ENCODE data around the gene FITM1. TPM values are rescaled to one million over a fixed set of nuclear protein-coding genes. Genes with fewer than 3 reads are reported as not detected.

The FITM1 gene
- total and polyA plus RNA-seq, 11 donors = 43.3 to 276 (median 107) TPM

DNA sequence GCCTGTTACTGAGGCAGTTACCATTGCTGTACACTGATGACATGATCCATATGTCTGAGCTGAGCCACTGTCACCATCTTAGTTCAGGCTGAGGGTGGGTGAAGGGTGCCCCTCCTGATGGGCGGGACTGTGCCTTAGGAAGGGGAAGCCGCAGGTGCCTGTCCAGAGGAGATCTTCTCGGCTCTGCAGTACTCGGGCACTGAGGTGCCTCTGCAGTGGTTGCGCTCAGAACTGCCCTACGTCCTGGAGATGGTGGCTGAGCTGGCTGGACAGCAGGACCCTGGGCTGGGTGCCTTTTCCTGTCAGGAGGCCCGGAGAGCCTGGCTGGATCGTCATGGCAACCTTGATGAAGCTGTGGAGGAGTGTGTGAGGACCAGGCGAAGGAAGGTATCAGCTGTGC is 20.5 kb downstream of the FITM1 start:
- intact Hi-C loops (cut with DNase I) = loop anchor here in 1 of 10 donors (10.0 kb wide), 1 partner anchor 86 kb away; no protein-coding TSS in a partner anchor
- TF ChIP-seq, protein P1, sequence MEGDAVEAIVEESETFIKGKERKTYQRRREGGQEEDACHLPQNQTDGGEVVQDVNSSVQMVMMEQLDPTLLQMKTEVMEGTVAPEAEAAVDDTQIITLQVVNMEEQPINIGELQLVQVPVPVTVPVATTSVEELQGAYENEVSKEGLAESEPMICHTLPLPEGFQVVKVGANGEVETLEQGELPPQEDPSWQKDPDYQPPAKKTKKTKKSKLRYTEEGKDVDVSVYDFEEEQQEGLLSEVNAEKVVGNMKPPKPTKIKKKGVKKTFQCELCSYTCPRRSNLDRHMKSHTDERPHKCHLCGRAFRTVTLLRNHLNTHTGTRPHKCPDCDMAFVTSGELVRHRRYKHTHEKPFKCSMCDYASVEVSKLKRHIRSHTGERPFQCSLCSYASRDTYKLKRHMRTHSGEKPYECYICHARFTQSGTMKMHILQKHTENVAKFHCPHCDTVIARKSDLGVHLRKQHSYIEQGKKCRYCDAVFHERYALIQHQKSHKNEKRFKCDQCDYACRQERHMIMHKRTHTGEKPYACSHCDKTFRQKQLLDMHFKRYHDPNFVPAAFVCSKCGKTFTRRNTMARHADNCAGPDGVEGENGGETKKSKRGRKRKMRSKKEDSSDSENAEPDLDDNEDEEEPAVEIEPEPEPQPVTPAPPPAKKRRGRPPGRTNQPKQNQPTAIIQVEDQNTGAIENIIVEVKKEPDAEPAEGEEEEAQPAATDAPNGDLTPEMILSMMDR (IDR thresholded peaks at IDR 0.05) = no peak
- TF ChIP-seq POLR2A (IDR thresholded peaks at IDR 0.05) = no peak
- ATAC-seq (no peak), DNase-seq (peak in 1 of 5 donors; percentile 57)
- Histone ChIP-seq H3K9me3 (no peaks in the 10 kb centered on the region), H3K27me3 (no peaks in the 10 kb centered on the region), H3K27ac (no peak overlapping the region), H3K4me3 (no peak overlapping the region), H3K4me1 (peaks cover 6 to 22% (median 14%) of the 10 kb centered on the region in 12 donors), H3K36me3 (peaks cover 3 to 76% (median 70%) of the 10 kb centered on the region in 9 donors)
- 83 to 90% (median 87%) methylated on average over 5 to 9 of the region's 9 CpGs for WGBS, 4 donors

DNA sequence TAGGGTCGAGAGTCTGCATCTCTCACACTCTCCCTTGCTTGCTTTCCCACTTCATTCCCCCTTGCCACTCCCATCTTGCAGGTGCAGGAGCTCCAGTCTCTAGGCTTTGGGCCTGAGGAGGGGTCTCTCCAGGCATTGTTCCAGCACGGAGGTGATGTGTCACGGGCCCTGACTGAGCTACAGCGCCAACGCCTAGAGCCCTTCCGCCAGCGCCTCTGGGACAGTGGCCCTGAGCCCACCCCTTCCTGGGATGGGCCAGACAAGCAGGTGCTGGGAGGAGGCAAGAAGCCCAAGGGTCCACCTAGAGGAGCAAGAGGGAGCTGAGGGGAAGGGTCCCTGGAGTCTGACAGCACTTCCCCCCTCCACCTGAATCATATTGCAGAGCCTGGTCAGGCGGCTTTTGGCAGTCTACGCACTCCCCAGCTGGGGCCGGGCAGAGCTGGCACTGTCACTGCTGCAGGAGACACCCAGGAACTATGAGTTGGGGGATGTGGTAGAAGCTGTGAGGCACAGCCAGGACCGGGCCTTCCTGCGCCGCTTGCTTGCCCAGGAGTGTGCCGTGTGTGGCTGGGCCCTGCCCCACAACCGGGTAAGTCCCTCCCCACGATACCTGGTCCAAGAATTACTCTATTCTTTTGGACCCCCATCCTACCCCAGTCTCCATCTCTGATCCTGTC is 21.1 kb downstream of the FITM1 start:
- Histone ChIP-seq H3K4me1 (peaks cover 6 to 20% (median 13%) of the 10 kb centered on the region in 12 donors), H3K9me3 (no peaks in the 10 kb centered on the region), H3K27me3 (no peaks in the 10 kb centered on the region), H3K36me3 (peaks cover 3 to 82% (median 76%) of the 10 kb centered on the region in 9 donors), H3K27ac (no peak overlapping the region), H3K4me3 (no peak overlapping the region)
- DNase-seq = no peak
- ATAC-seq = no peak
- WGBS, 4 donors = 92 to 94% (median 93%) methylated on average over 15 to 16 of the region's 16 CpGs
- TF ChIP-seq, protein P1 (IDR thresholded peaks at IDR 0.05) = no peak
- TF ChIP-seq POLR2A (IDR thresholded peaks at IDR 0.05) = no peak
- intact Hi-C loops (cut with DNase I) = loop anchor here in 1 of 10 donors (10.0 kb wide), 1 partner anchor 87 kb away; no protein-coding TSS in a partner anchor

DNA sequence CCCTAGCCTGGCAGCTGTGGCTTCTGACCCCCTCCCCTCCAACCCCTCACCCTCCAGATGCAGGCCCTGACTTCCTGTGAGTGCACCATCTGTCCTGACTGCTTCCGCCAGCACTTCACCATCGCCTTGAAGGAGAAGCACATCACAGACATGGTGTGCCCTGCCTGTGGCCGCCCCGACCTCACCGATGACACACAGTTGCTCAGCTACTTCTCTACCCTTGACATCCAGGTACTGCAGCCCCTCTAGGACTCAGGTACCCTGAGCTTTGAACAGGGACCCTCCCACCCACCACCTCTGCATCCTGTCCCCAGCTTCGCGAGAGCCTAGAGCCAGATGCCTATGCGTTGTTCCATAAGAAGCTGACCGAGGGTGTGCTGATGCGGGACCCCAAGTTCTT is 24.6 kb downstream of the FITM1 start:
- Histone ChIP-seq H3K4me1 (peaks cover 0 to 1% (median 0%) of the 10 kb centered on the region in 12 donors), H3K4me3 (no peak overlapping the region), H3K27ac (no peak overlapping the region), H3K36me3 (peaks cover 5 to 98% (median 93%) of the 10 kb centered on the region in 9 donors), H3K27me3 (no peaks in the 10 kb centered on the region), H3K9me3 (no peaks in the 10 kb centered on the region)
- intact Hi-C loops (cut with DNase I) = loop anchor here in 1 of 10 donors (10.0 kb wide), 1 partner anchor 90 kb away; no protein-coding TSS in a partner anchor
- WGBS, 4 donors = 95 to 99% (median 96%) methylated on average over 8 to 10 of the region's 10 CpGs
- no peak for TF ChIP-seq POLR2A (IDR thresholded peaks at IDR 0.05)
- TF ChIP-seq, protein P1 (IDR thresholded peaks at IDR 0.05) = no peak
- ATAC-seq (no peak), DNase-seq (peak in 2 of 5 donors; percentile 16 to 34)

DNA sequence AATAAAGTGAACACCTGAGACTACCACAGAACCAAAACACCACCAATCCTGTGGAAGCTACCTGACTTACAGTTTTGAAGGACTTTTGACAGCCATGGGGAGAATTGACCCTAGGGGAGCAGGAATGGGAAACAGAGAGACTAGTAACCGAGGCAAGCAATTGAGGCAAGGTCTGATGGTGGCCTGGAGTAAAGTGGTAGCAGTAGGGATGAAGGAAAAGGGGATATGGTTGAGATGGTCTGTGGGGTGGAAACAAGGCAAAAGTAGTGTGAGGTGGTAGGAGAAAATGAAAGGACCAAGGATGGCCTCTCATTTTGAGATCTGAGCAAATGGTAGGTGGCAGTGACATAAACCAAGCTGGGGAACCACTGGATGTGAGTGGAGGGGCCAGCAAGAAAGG is 26.4 kb downstream of the FITM1 start:
- peaks cover 0 to 15% (median 6%) of the 10 kb centered on the region in 12 donors for H3K4me1 ChIP-seq
- H3K27ac ChIP-seq = no peak overlapping the region
- intact Hi-C loops (cut with DNase I) = loop anchor here in 1 of 10 donors (10.0 kb wide), 1 partner anchor 92 kb away; no protein-coding TSS in a partner anchor
- no peak for ATAC-seq
- DNase-seq = no peak
- TF ChIP-seq, protein P1 (IDR thresholded peaks at IDR 0.05) = no peak
- TF ChIP-seq POLR2A (IDR thresholded peaks at IDR 0.05) = no peak
- 90 to 95% (median 94%) methylated on average over 1 of the region's 1 CpG for WGBS, 4 donors
- peaks cover 5 to 87% (median 81%) of the 10 kb centered on the region in 9 donors for H3K36me3 ChIP-seq
- no peaks in the 10 kb centered on the region for H3K27me3 ChIP-seq
- no peak overlapping the region for H3K4me3 ChIP-seq
- H3K9me3 ChIP-seq = no peaks in the 10 kb centered on the region

Measured in heart left ventricle (tissue), 16 donors.